Stimulated activated CD4-positive, alpha-beta T cell treated with anti-CD3 and anti-CD28 coated beads, Interleukin-15, amount 100 ng/mL, for 24 hours (primary cell): ENCODE results near the gene FGF14.
A peak's percentile ranks its signal among the peaks of the same experiment; 100 is the strongest.

Experiments used
- DNase-seq: peaks from one replicate; pipeline ENCODE4 v3.0.0-alpha.2; 2020

FGF14 gene

GRCh38 chr13:101752432-101752831 is 649.4 kb downstream of the FGF14 start:
- DNase-seq = no peak

- DNase-seq = no peak
These were observed 650.4 kb downstream of the FGF14 start for GRCh38 chr13:101751488-101751887.

GRCh38 chr13:101749584-101749983 is 652.3 kb downstream of the FGF14 start:
- no peak for DNase-seq

GRCh38 chr13:101747039-101747438 is 654.8 kb downstream of the FGF14 start:
- no peak for DNase-seq

GRCh38 chr13:101746513-101746912 is 655.3 kb downstream of the FGF14 start:
- no peak for DNase-seq

GRCh38 chr13:101739382-101740178 is 662.3 kb downstream of the FGF14 start:
- DNase-seq = no peak

- no peak for DNase-seq
These were observed 663.5 kb downstream of the FGF14 start for GRCh38 chr13:101738336-101738735.

GRCh38 chr13:101736566-101736965 is 665.3 kb downstream of the FGF14 start:
- no peak for DNase-seq

GRCh38 chr13:101730420-101731000 is 671.3 kb downstream of the FGF14 start:
- no peak for DNase-seq

- no peak for DNase-seq
These were observed 673.2 kb downstream of the FGF14 start for GRCh38 chr13:101728615-101729014.

GRCh38 chr13:101728021-101728420 is 673.8 kb downstream of the FGF14 start:
- DNase-seq = no peak

- no peak for DNase-seq
These were observed 674.7 kb downstream of the FGF14 start for GRCh38 chr13:101727118-101727517.

GRCh38 chr13:101726681-101727080 is 675.2 kb downstream of the FGF14 start:
- no peak for DNase-seq

- DNase-seq = no peak
These were observed 683.4 kb downstream of the FGF14 start for GRCh38 chr13:101718496-101718895.

- DNase-seq = no peak
These were observed 684.5 kb downstream of the FGF14 start for GRCh38 chr13:101717353-101717752.

- DNase-seq = no peak
These were observed 687.7 kb downstream of the FGF14 start for GRCh38 chr13:101714195-101714594.

- no peak for DNase-seq
These were observed 689.9 kb downstream of the FGF14 start for GRCh38 chr13:101712026-101712348.

GRCh38 chr13:101711307-101712025 is 690.4 kb downstream of the FGF14 start:
- no peak for DNase-seq

GRCh38 chr13:101709952-101710351 is 691.9 kb downstream of the FGF14 start:
- no peak for DNase-seq

GRCh38 chr13:101708115-101708514 is 693.7 kb downstream of the FGF14 start:
- no peak for DNase-seq

- no peak for DNase-seq
These were observed 694.2 kb downstream of the FGF14 start for GRCh38 chr13:101707659-101708058.

GRCh38 chr13:101706651-101707050 is 695.2 kb downstream of the FGF14 start:
- peak; percentile 11 for DNase-seq

GRCh38 chr13:101703838-101704237 is 698.0 kb downstream of the FGF14 start:
- DNase-seq = no peak

GRCh38 chr13:101703081-101703480 is 698.8 kb downstream of the FGF14 start:
- DNase-seq = no peak
